Keratinocyte (primary cell): ENCODE data around the gene RGS6. TPM values are rescaled to one million over a fixed set of nuclear protein-coding genes. Genes with fewer than 3 reads are reported as not detected.

Experiments
- DNase-seq: peaks from one replicate; pipeline ENCODE4 v3.0.0-alpha.2; 2011; ENCODE audit warnings: low read depth, missing footprints, low spot score
- FAIRE-seq: peaks from 2 replicates; lab custom pipeline; 2011; peaks lifted over from hg19 to GRCh38; lab: Jason Lieb, UNC
- H2AFZ ChIP-seq: 2 replicates; pipeline ENCODE4 v1.6.0; 2012; ENCODE audit warnings: low read length, control low read depth, inconsistent platforms; ENCODE audit not compliant: control insufficient read depth
- H3K27ac ChIP-seq: 2 replicates; pipeline ENCODE4 v1.5.1; 2011; ENCODE audit warnings: low read length; ENCODE audit not compliant: control insufficient read depth, insufficient read depth
- H3K27me3 ChIP-seq: 3 replicates; pipeline ENCODE4 v1.6.0; 2011; ENCODE audit warnings: low read length; ENCODE audit not compliant: control insufficient read depth, insufficient read depth; ENCODE audit errors: extremely low read depth
- H3K36me3 ChIP-seq, 2 experiments: 2 replicates in 1 of 2; 3 replicates in 1 of 2; pipeline ENCODE4 v1.5.1; 2011; ENCODE audit warnings: low read length in 2 of 2, mild to moderate bottlenecking in 1 of 2; ENCODE audit not compliant: control insufficient read depth in 2 of 2, insufficient read depth in 2 of 2; ENCODE audit errors: extremely low read depth in 1 of 2
- H3K4me1 ChIP-seq: 3 replicates; pipeline ENCODE4 v1.5.1; 2011; ENCODE audit warnings: low read length; ENCODE audit not compliant: control insufficient read depth, insufficient read depth; ENCODE audit errors: extremely low read depth
- H3K4me2 ChIP-seq: 3 replicates; pipeline ENCODE4 v1.6.0; 2011; ENCODE audit warnings: low read depth, low read length; ENCODE audit not compliant: control insufficient read depth, insufficient read depth; ENCODE audit errors: extremely low read depth
- H3K4me3 ChIP-seq, 3 experiments: fragments of 200-600 bp in 1 of 3; sonication (generic) in 1 of 3; 2 replicates in 2 of 3; 3 replicates in 1 of 3; pipeline ENCODE4 v1.5.1; 2011 to 2016; ENCODE audit warnings: low read length in 3 of 3, mild to moderate bottlenecking in 3 of 3, control low read depth in 2 of 3, inconsistent platforms in 1 of 3, low read depth in 1 of 3, mixed read lengths in 1 of 3, mixed run types in 1 of 3, moderate library complexity in 1 of 3; ENCODE audit not compliant: control insufficient read depth in 2 of 3, insufficient read depth in 2 of 3; ENCODE audit errors: extremely low read depth in 1 of 3
- H3K79me2 ChIP-seq: 2 replicates; pipeline ENCODE4 v1.6.0; 2012; ENCODE audit warnings: low read length; ENCODE audit not compliant: control insufficient read depth, insufficient read depth
- H3K9ac ChIP-seq: 3 replicates; pipeline ENCODE4 v1.6.0; 2011; ENCODE audit warnings: low read length; ENCODE audit not compliant: control insufficient read depth, insufficient read depth; ENCODE audit errors: extremely low read depth
- H3K9me1 ChIP-seq: 3 replicates; pipeline ENCODE4 v1.6.0; 2011; ENCODE audit warnings: low read length; ENCODE audit not compliant: control insufficient read depth, insufficient read depth; ENCODE audit errors: extremely low read depth
- H3K9me3 ChIP-seq: 2 replicates; pipeline ENCODE4 v1.5.1; 2012; ENCODE audit warnings: low read depth, low read length; ENCODE audit not compliant: control insufficient read depth
- H4K20me1 ChIP-seq: 3 replicates; pipeline ENCODE4 v1.6.0; 2011; ENCODE audit warnings: low read length; ENCODE audit not compliant: control insufficient read depth, insufficient read depth; ENCODE audit errors: extremely low read depth
- EZH2 ChIP-seq: IDR thresholded peaks from one replicate; pipeline ENCODE4 v1.6.1; 2012; ENCODE audit warnings: inconsistent platforms, mild to moderate bottlenecking, low read length, moderate library complexity
- dilution Hi-C: fragments of 300-500 bp; cut with MboI; formaldehyde crosslinking; loops from one replicate; pipeline ENCODE4 v1.7.0; 2020; ENCODE audit warnings: low sequenced_read_pairs; ENCODE audit not compliant: extremely low pct_ligation_motif_present
- polyA plus RNA-seq, 5 experiments: library from polyadenylated mRNA; depleted of rRNA in 3 of 5; stranded (reverse) in 3 of 5; stranded (forward) in 1 of 5; unstranded in 1 of 5; fragments of >200 nt; gene quantifications; 1 replicate in 1 of 5; 2 replicates in 3 of 5; 3 replicates in 1 of 5; pipeline versions ENCODE4 v1.2.1 to v1.2.3, GENCODE V29; 2011 to 2012; ENCODE audit warnings: missing spikeins in 2 of 5, low read depth in 1 of 5, low replicate concordance in 1 of 5
- TF ChIP-seq, protein P1 (sequence below), 3 experiments: IDR thresholded peaks in 1 of 3; conservative IDR thresholded peaks in 1 of 3; optimal IDR thresholded peaks in 1 of 3; 2 replicates in 2 of 3; 3 replicates in 1 of 3; pipeline versions ENCODE3 to v1.5.1; 2011; ENCODE audit warnings: low read length in 3 of 3, mild to moderate bottlenecking in 3 of 3, moderate library complexity in 2 of 3, control low read depth in 1 of 3, inconsistent platforms in 1 of 3; ENCODE audit not compliant: insufficient read depth in 2 of 3; ENCODE audit errors: extremely low read depth in 1 of 3

The RGS6 gene
- polyA plus RNA-seq, 1 donor (not counting 4 experiments of a cell fraction or from before 2014, with no cell fraction given), result not detected

DNA sequence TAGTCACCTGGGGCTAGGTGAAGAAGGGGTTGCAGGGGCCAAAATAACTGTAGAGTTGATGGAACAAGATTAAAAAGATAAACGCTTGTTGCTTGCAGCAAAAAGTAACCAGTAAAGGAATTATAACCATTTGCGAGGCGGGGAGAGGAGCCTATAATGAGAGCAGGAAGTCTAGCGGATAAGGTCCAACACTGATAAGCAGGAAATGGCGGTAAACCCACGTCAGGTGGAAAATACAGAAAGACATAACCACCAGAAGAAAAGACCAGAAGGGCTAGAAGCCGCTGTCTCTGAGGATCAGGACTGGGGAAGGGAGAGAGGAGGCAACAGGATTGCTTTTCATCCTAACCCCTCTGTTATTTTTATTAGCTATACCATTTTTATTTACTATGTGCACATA lies 658.3 kb downstream of the RGS6 start:
- FAIRE-seq (no peak), DNase-seq (no peak)
- TF ChIP-seq EZH2, result no peak
- TF ChIP-seq, protein P1, sequence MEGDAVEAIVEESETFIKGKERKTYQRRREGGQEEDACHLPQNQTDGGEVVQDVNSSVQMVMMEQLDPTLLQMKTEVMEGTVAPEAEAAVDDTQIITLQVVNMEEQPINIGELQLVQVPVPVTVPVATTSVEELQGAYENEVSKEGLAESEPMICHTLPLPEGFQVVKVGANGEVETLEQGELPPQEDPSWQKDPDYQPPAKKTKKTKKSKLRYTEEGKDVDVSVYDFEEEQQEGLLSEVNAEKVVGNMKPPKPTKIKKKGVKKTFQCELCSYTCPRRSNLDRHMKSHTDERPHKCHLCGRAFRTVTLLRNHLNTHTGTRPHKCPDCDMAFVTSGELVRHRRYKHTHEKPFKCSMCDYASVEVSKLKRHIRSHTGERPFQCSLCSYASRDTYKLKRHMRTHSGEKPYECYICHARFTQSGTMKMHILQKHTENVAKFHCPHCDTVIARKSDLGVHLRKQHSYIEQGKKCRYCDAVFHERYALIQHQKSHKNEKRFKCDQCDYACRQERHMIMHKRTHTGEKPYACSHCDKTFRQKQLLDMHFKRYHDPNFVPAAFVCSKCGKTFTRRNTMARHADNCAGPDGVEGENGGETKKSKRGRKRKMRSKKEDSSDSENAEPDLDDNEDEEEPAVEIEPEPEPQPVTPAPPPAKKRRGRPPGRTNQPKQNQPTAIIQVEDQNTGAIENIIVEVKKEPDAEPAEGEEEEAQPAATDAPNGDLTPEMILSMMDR (optimal IDR thresholded peaks at IDR 0.05 in 1 of 3, IDR thresholded peaks at IDR 0.05 in 1 of 3, conservative IDR thresholded peaks at IDR 0.05 in 1 of 3; ENCODE audit: extremely low read depth in 1 of 3, insufficient read depth in 2 of 3, low read length in 3 of 3), result no peak
- H3K9me1 ChIP-seq, result no peaks in the 10 kb centered on the region
- no peak overlapping the region for H3K27ac ChIP-seq
- no peaks in the 10 kb centered on the region for H3K79me2 ChIP-seq
- H3K4me1 ChIP-seq, result no peaks in the 10 kb centered on the region
- H4K20me1 ChIP-seq, result no peaks in the 10 kb centered on the region
- no peak overlapping the region for H3K4me2 ChIP-seq
- dilution Hi-C loops, result no loop called here
- H2AFZ ChIP-seq, result no peak overlapping the region
- no peaks in the 10 kb centered on the region for H3K9me3 ChIP-seq
- no peak overlapping the region for H3K9ac ChIP-seq
- H3K36me3 ChIP-seq, result no peaks in the 10 kb centered on the region
- peaks cover 5% of the 10 kb centered on the region for H3K27me3 ChIP-seq
- H3K4me3 ChIP-seq, result no peak overlapping the region

DNA sequence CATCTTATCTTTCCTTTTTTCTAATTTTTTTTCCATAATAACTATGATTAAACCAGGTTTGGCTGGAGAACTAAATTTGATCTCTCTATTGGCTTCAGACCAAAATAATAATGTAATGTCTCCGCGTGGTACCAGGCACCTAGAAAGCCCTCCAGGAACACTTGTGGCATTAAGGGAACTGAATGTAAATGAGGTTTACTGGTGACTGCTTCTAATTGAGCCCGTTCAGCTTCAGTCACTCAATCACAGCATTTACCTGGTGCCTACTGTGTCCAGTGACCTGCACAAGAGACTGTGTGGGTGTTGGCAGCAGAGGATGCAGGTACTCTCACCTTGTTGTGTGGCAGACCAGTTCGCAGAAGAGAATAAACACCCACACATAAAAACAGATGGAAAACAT lies 659.2 kb downstream of the RGS6 start:
- no peak for FAIRE-seq
- dilution Hi-C loops, result no loop called here

More for the DNA sequence above, 659.2 kb downstream of the RGS6 start:
- H3K79me2 ChIP-seq, result no peaks in the 10 kb centered on the region
- H2AFZ ChIP-seq, result no peak overlapping the region
- H4K20me1 ChIP-seq, result no peaks in the 10 kb centered on the region
- H3K9ac ChIP-seq, result no peak overlapping the region
- H3K4me3 ChIP-seq, result no peak overlapping the region
- H3K27me3 ChIP-seq, result peaks cover 5% of the 10 kb centered on the region
- H3K9me3 ChIP-seq, result no peaks in the 10 kb centered on the region
- no peaks in the 10 kb centered on the region for H3K36me3 ChIP-seq
- H3K4me1 ChIP-seq, result no peaks in the 10 kb centered on the region
- no peak overlapping the region for H3K4me2 ChIP-seq
- no peak overlapping the region for H3K27ac ChIP-seq
- no peak for DNase-seq
- no peaks in the 10 kb centered on the region for H3K9me1 ChIP-seq
- TF ChIP-seq, protein P1 (optimal IDR thresholded peaks at IDR 0.05 in 1 of 3, IDR thresholded peaks at IDR 0.05 in 1 of 3, conservative IDR thresholded peaks at IDR 0.05 in 1 of 3; ENCODE audit: extremely low read depth in 1 of 3, insufficient read depth in 2 of 3, low read length in 3 of 3), result no peak
- TF ChIP-seq EZH2, result no peak
